ENCODE data around the gene PRKCE.

Gene PRKCE

GRCh38 chr2:45680351-45680967, 29.0 kb downstream of the PRKCE start:
- DNase-seq (ENCODE audit: low read depth, low spot score): no peak
- H3K36me3 ChIP-seq (ENCODE audit: insufficient read depth, low read length): no peaks in the 10 kb centered on the region
- H3K27ac ChIP-seq: no peak overlapping the region
- no peak overlapping the region for H3K9ac ChIP-seq (ENCODE audit: insufficient read length)
- no peak overlapping the region for H3K4me3 ChIP-seq
- TF ChIP-seq FOXP2 (optimal IDR thresholded peaks at IDR 0.05; ENCODE audit: control extremely low read depth, extremely low read length, insufficient read depth): no peak
- no peak for TF ChIP-seq EZH2 (IDR thresholded peaks at IDR 0.05)
- TF ChIP-seq POLR2AphosphoS5 (IDR thresholded peaks at IDR 0.05; ENCODE audit: borderline replicate concordance, low read depth, low read length): no peak
- H3K9me3 ChIP-seq (ENCODE audit: low read depth, low read length): no peaks in the 10 kb centered on the region

- TF ChIP-seq FOXP2 (optimal IDR thresholded peaks at IDR 0.05; ENCODE audit: control extremely low read depth, extremely low read length, insufficient read depth): no peak
- no peak for TF ChIP-seq EZH2 (IDR thresholded peaks at IDR 0.05)
- no peak for TF ChIP-seq POLR2AphosphoS5 (IDR thresholded peaks at IDR 0.05; ENCODE audit: borderline replicate concordance, low read depth, low read length)
- Histone ChIP-seq H3K27ac (no peak overlapping the region), H3K9me3 (ENCODE audit: low read depth, low read length) (no peaks in the 10 kb centered on the region), H3K9ac (ENCODE audit: insufficient read length) (no peak overlapping the region), H3K36me3 (ENCODE audit: insufficient read depth, low read length) (no peaks in the 10 kb centered on the region), H3K4me3 (no peak overlapping the region)
- DNase-seq (ENCODE audit: low read depth, low spot score): no peak
These were observed 30.2 kb downstream of the PRKCE start for GRCh38 chr2:45681675-45682074.

- no peaks in the 10 kb centered on the region for H3K36me3 ChIP-seq (ENCODE audit: insufficient read depth, low read length)
- no peaks in the 10 kb centered on the region for H3K9me3 ChIP-seq (ENCODE audit: low read depth, low read length)
- H3K9ac ChIP-seq (ENCODE audit: insufficient read length): no peak overlapping the region
- TF ChIP-seq EZH2 (IDR thresholded peaks at IDR 0.05) (no peak), POLR2AphosphoS5 (IDR thresholded peaks at IDR 0.05; ENCODE audit: borderline replicate concordance, low read depth, low read length) (no peak), FOXP2 (optimal IDR thresholded peaks at IDR 0.05; ENCODE audit: control extremely low read depth, extremely low read length, insufficient read depth) (no peak)
- H3K27ac ChIP-seq: no peak overlapping the region
- H3K4me3 ChIP-seq: no peak overlapping the region
- no peak for DNase-seq (ENCODE audit: low read depth, low spot score)
These were observed 31.8 kb downstream of the PRKCE start for GRCh38 chr2:45683292-45683691.

- Histone ChIP-seq H3K36me3 (ENCODE audit: insufficient read depth, low read length) (no peaks in the 10 kb centered on the region), H3K9me3 (ENCODE audit: low read depth, low read length) (no peaks in the 10 kb centered on the region), H3K27ac (no peak overlapping the region), H3K4me3 (no peak overlapping the region), H3K9ac (ENCODE audit: insufficient read length) (no peak overlapping the region)
- no peak for DNase-seq (ENCODE audit: low read depth, low spot score)
- TF ChIP-seq FOXP2 (optimal IDR thresholded peaks at IDR 0.05; ENCODE audit: control extremely low read depth, extremely low read length, insufficient read depth) (no peak), EZH2 (IDR thresholded peaks at IDR 0.05) (no peak), POLR2AphosphoS5 (IDR thresholded peaks at IDR 0.05; ENCODE audit: borderline replicate concordance, low read depth, low read length) (no peak)
These were observed 33.3 kb downstream of the PRKCE start for GRCh38 chr2:45684756-45685155.

GRCh38 chr2:45685260-45685659, 33.8 kb downstream of the PRKCE start:
- Histone ChIP-seq H3K9me3 (ENCODE audit: low read depth, low read length) (no peaks in the 10 kb centered on the region), H3K27ac (no peak overlapping the region), H3K9ac (ENCODE audit: insufficient read length) (no peak overlapping the region), H3K4me3 (no peak overlapping the region), H3K36me3 (ENCODE audit: insufficient read depth, low read length) (no peaks in the 10 kb centered on the region)
- no peak for TF ChIP-seq EZH2 (IDR thresholded peaks at IDR 0.05)
- DNase-seq (ENCODE audit: low read depth, low spot score): no peak

GRCh38 chr2:45687964-45688363, 36.5 kb downstream of the PRKCE start:
- Histone ChIP-seq H3K9me3 (ENCODE audit: low read depth, low read length) (no peaks in the 10 kb centered on the region), H3K4me3 (no peak overlapping the region), H3K9ac (ENCODE audit: insufficient read length) (no peak overlapping the region), H3K27ac (no peak overlapping the region), H3K36me3 (ENCODE audit: insufficient read depth, low read length) (no peaks in the 10 kb centered on the region)
- TF ChIP-seq EZH2 (IDR thresholded peaks at IDR 0.05): no peak
- no peak for TF ChIP-seq POLR2AphosphoS5 (IDR thresholded peaks at IDR 0.05; ENCODE audit: borderline replicate concordance, low read depth, low read length)
- no peak for TF ChIP-seq FOXP2 (optimal IDR thresholded peaks at IDR 0.05; ENCODE audit: control extremely low read depth, extremely low read length, insufficient read depth)
- no peak for DNase-seq (ENCODE audit: low read depth, low spot score)

- Histone ChIP-seq H3K4me3 (no peak overlapping the region), H3K9me3 (ENCODE audit: low read depth, low read length) (no peaks in the 10 kb centered on the region), H3K27ac (no peak overlapping the region), H3K36me3 (ENCODE audit: insufficient read depth, low read length) (no peaks in the 10 kb centered on the region), H3K9ac (ENCODE audit: insufficient read length) (no peak overlapping the region)
- no peak for TF ChIP-seq EZH2 (IDR thresholded peaks at IDR 0.05)
- TF ChIP-seq POLR2AphosphoS5 (IDR thresholded peaks at IDR 0.05; ENCODE audit: borderline replicate concordance, low read depth, low read length): no peak
- TF ChIP-seq FOXP2 (optimal IDR thresholded peaks at IDR 0.05; ENCODE audit: control extremely low read depth, extremely low read length, insufficient read depth): no peak
- DNase-seq (ENCODE audit: low read depth, low spot score): no peak
These were observed 37.2 kb downstream of the PRKCE start for GRCh38 chr2:45688479-45689298.

GRCh38 chr2:45690231-45690630, 38.8 kb downstream of the PRKCE start:
- Histone ChIP-seq H3K36me3 (ENCODE audit: insufficient read depth, low read length) (no peaks in the 10 kb centered on the region), H3K27ac (no peak overlapping the region), H3K4me3 (no peak overlapping the region), H3K9ac (ENCODE audit: insufficient read length) (no peak overlapping the region), H3K9me3 (ENCODE audit: low read depth, low read length) (no peaks in the 10 kb centered on the region)
- DNase-seq (ENCODE audit: low read depth, low spot score): no peak
- no peak for TF ChIP-seq EZH2 (IDR thresholded peaks at IDR 0.05)
- no peak for TF ChIP-seq POLR2AphosphoS5 (IDR thresholded peaks at IDR 0.05; ENCODE audit: borderline replicate concordance, low read depth, low read length)
- TF ChIP-seq FOXP2 (optimal IDR thresholded peaks at IDR 0.05; ENCODE audit: control extremely low read depth, extremely low read length, insufficient read depth): no peak
